ENCODE data around the gene FAM187B. TPM values are rescaled to one million over a fixed set of nuclear protein-coding genes. Genes with fewer than 3 reads are reported as not detected.

The FAM187B gene
- total and polyA plus RNA-seq, 8 donors = not detected

GRCh38 chr19:35269438-35270117 is 41.0 kb upstream of the FAM187B start:
- Histone ChIP-seq H3K27ac (peak overlapping the region; percentile 80 to 95 (median 90)), H3K36me3 (peaks cover 0 to 24% (median 9%) of the 10 kb centered on the region in 3 donors), H3K4me3 (peak overlapping the region; percentile 44 to 73 (median 65)), H3K9me3 (no peaks in the 10 kb centered on the region), H3K4me1 (peaks cover 13 to 16% (median 15%) of the 10 kb centered on the region in 3 donors), H3K27me3 (no peaks in the 10 kb centered on the region)
- DNase-seq = peak; percentile 88 to 99 (median 94)
- intact Hi-C loops (cut with DNase I) = loop anchor here in 1 of 3 donors (5.0 kb wide), 1 partner anchor 117 kb away; the partner anchor contains the start of gene FXYD5
- no peak for FAIRE-seq
- 1% methylated on average over 28 to 66 of the region's 66 CpGs for WGBS, 2 donors
- TF ChIP-seq, protein P1, sequence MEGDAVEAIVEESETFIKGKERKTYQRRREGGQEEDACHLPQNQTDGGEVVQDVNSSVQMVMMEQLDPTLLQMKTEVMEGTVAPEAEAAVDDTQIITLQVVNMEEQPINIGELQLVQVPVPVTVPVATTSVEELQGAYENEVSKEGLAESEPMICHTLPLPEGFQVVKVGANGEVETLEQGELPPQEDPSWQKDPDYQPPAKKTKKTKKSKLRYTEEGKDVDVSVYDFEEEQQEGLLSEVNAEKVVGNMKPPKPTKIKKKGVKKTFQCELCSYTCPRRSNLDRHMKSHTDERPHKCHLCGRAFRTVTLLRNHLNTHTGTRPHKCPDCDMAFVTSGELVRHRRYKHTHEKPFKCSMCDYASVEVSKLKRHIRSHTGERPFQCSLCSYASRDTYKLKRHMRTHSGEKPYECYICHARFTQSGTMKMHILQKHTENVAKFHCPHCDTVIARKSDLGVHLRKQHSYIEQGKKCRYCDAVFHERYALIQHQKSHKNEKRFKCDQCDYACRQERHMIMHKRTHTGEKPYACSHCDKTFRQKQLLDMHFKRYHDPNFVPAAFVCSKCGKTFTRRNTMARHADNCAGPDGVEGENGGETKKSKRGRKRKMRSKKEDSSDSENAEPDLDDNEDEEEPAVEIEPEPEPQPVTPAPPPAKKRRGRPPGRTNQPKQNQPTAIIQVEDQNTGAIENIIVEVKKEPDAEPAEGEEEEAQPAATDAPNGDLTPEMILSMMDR (IDR thresholded peaks at IDR 0.05) = peak; percentile 83 to 94 (median 90)
- ATAC-seq = peak; percentile 57 to 68 (median 66)

GRCh38 chr19:35268536-35269437 is 40.2 kb upstream of the FAM187B start, which contains the start of gene USF2:
TSS of gene USF2 (plus strand) at chr19:35268962. CDS start at chr19:35269102, 140 bp downstream.
- Histone ChIP-seq H3K27me3 (no peaks in the 10 kb centered on the region), H3K36me3 (peaks cover 0 to 26% (median 9%) of the 10 kb centered on the region in 3 donors), H3K27ac (peak within 1 kb of the TSS; percentile 80 to 95 (median 90)), H3K9me3 (no peaks in the 10 kb centered on the region), H3K4me3 (peak within 1 kb of the TSS; percentile 48 to 73 (median 65)), H3K4me1 (peaks cover 13 to 16% (median 15%) of the 10 kb centered on the region in 3 donors)
- TF ChIP-seq, protein P1 (IDR thresholded peaks at IDR 0.05) = no peak
- WGBS, 2 donors = 1% methylated on average over 44 to 118 of the region's 126 CpGs
- ATAC-seq = peak in 2 of 4 donors; percentile 23 to 25
- FAIRE-seq = no peak
- peak; percentile 74 to 91 (median 83) for DNase-seq
- intact Hi-C loops (cut with DNase I) = loop anchor here in 1 of 3 donors (5.0 kb wide), 1 partner anchor 116 kb away; the partner anchor contains the start of gene FXYD5

DNA sequence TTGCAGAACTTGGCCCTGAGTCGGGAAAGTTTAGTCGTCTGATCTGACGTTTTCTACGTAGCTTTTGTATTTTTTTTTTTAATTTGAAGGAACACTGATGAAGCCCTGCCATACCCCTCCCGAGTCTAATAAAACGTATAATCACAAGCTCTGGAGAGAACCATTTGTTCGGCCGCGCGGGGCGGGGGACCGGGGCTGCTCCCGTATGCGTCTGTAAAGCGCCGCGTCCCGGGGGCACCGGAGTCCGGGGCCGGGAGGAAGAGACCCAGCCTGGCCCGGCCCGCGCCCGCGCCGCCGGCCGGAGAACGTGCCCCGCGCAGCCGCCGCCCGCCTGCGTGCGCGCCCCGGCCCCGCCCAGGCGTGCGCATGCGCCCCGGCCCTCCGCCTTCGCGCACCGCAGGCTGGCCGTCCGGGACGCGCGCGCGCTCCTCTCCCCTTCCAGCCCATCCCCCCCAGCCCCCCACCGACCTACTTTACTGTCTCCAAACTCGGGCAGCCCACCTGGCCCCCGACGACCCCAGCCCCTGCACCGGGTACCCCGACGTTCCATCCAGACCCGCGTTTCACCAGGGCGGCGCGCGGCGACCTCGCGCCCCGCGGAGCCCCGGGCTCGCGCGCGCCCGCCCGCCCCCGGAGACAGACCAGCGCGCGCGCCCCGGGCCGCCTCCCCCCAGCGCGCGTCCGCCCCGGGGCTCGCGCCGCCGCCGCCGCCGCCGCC is 39.4 kb upstream of the FAM187B start:
- Histone ChIP-seq H3K27me3 (no peaks in the 10 kb centered on the region), H3K4me3 (peak overlapping the region; percentile 48 to 73 (median 63)), H3K36me3 (peaks cover 0 to 21% (median 9%) of the 10 kb centered on the region in 3 donors), H3K9me3 (no peaks in the 10 kb centered on the region), H3K27ac (peak overlapping the region; percentile 64 to 95 (median 82)), H3K4me1 (peaks cover 13 to 16% (median 15%) of the 10 kb centered on the region in 3 donors)
- DNase-seq (peak; percentile 67 to 91 (median 82)), FAIRE-seq (no peak), ATAC-seq (peak; percentile 60 to 77 (median 74))
- TF ChIP-seq, protein P1 (IDR thresholded peaks at IDR 0.05) = no peak
- WGBS, 2 donors = 0 to 1% methylated on average over 53 to 100 of the region's 100 CpGs
- intact Hi-C loops (cut with DNase I) = loop anchor here in 1 of 3 donors (5.0 kb wide), 1 partner anchor 116 kb away; the partner anchor contains the start of gene FXYD5

GRCh38 chr19:35267353-35267817 is 38.8 kb upstream of the FAM187B start:
- ATAC-seq = peak; percentile 17 to 40 (median 31)
- H3K9me3 ChIP-seq = no peaks in the 10 kb centered on the region
- DNase-seq = peak; percentile 48 to 89 (median 65)
- 0 to 1% methylated on average over 40 of the region's 40 CpGs for WGBS, 2 donors
- H3K27me3 ChIP-seq = no peaks in the 10 kb centered on the region
- TF ChIP-seq, protein P1 (IDR thresholded peaks at IDR 0.05) = no peak
- H3K36me3 ChIP-seq = peaks cover 0 to 21% (median 9%) of the 10 kb centered on the region in 3 donors
- intact Hi-C loops (cut with DNase I) = loop anchor here in 1 of 3 donors (5.0 kb wide), 1 partner anchor 115 kb away; the partner anchor contains the start of gene FXYD5
- peak overlapping the region; percentile 64 to 95 (median 81) for H3K27ac ChIP-seq
- peaks cover 13 to 16% (median 15%) of the 10 kb centered on the region in 3 donors for H3K4me1 ChIP-seq
- H3K4me3 ChIP-seq = peak overlapping the region; percentile 48 to 73 (median 63)
- no peak for FAIRE-seq

Measured in pancreas (tissue), 10 donors.